HepG2 (cell line): ENCODE data around the gene TMEM190. TPM values are rescaled to one million over a fixed set of nuclear protein-coding genes. Genes with fewer than 3 reads are reported as not detected.

ENCODE experiments used
- ASH2L ChIP-seq: fragments of 300-600, 200-600 bp; sonication (generic); IDR thresholded peaks from 2 replicates; pipeline ENCODE4 v1.7.0; 2017; ENCODE audit warnings: low read depth, mild to moderate bottlenecking, moderate library complexity, mixed read lengths, low read length; ENCODE audit not compliant: insufficient read length
- EP300 ChIP-seq, 3 experiments: sonication (generic) in 1 of 3; formaldehyde crosslinking in 1 of 3; IDR thresholded peaks; 2 replicates each; pipeline versions ENCODE4 v1.5.1 to v1.6.1; 2011 to 2020; ENCODE audit warnings: low read depth in 2 of 3, low read length in 2 of 3, borderline replicate concordance in 1 of 3, improper control_type of control experiment in 1 of 3, mild to moderate bottlenecking in 1 of 3, missing genetic modification reagents in 1 of 3, moderate library complexity in 1 of 3
- FOXJ3 ChIP-seq: sonication (generic); formaldehyde crosslinking; IDR thresholded peaks from 2 replicates; pipeline ENCODE4 v1.4.0; 2020; ENCODE audit warnings: missing genetic modification reagents, mild to moderate bottlenecking, borderline replicate concordance
- FOXO1 ChIP-seq: sonication (generic); formaldehyde crosslinking; IDR thresholded peaks from 2 replicates; pipeline ENCODE4 v1.4.0; 2020; ENCODE audit warnings: missing genetic modification reagents
- HMGA1 ChIP-seq: sonication (generic); formaldehyde crosslinking; conservative IDR thresholded peaks from 2 replicates; pipeline ENCODE4 v1.4.0; 2020; ENCODE audit warnings: missing genetic modification reagents
- IKZF1 ChIP-seq: fragments of 450-650 bp; IDR thresholded peaks from 2 replicates; pipeline ENCODE4 v1.7.1; 2016
- KAT8 ChIP-seq: IDR thresholded peaks from 2 replicates; pipeline ENCODE4 v1.6.1; 2016; ENCODE audit warnings: missing genetic modification reagents, missing compliant biosample characterization
- MYC ChIP-seq: sonication (generic); formaldehyde crosslinking; IDR thresholded peaks from 2 replicates; pipeline ENCODE4 v1.9.0; 2021; ENCODE audit warnings: missing genetic modification reagents, borderline replicate concordance
- NFKBIZ ChIP-seq: IDR thresholded peaks from 2 replicates; pipeline ENCODE4 v1.6.1; 2018; ENCODE audit warnings: missing genetic modification reagents, missing compliant biosample characterization
- PAX8 ChIP-seq: sonication (generic); formaldehyde crosslinking; IDR thresholded peaks from 2 replicates; pipeline ENCODE4 v1.8.0; 2022; ENCODE audit warnings: mild to moderate bottlenecking, missing genetic modification reagents, borderline replicate concordance
- PITX1 ChIP-seq: sonication (generic); formaldehyde crosslinking; IDR thresholded peaks from 2 replicates; pipeline ENCODE4 v1.5.1; 2020; ENCODE audit warnings: mild to moderate bottlenecking, missing genetic modification reagents
- PRPF4 ChIP-seq: fragments of 200-400 bp; formaldehyde crosslinking; IDR thresholded peaks from 2 replicates; pipeline ENCODE4 v1.6.1; 2016; ENCODE audit warnings: low read length, low read depth; ENCODE audit not compliant: poor library complexity, severe bottlenecking
- RORA ChIP-seq: sonication (generic); formaldehyde crosslinking; IDR thresholded peaks from 2 replicates; pipeline ENCODE4 v1.5.0; 2020; ENCODE audit warnings: mild to moderate bottlenecking, missing genetic modification reagents, moderate library complexity
- SMARCC2 ChIP-seq: fragments of 450-650 bp; IDR thresholded peaks from 2 replicates; pipeline ENCODE4 v1.6.1; 2017; ENCODE audit warnings: antibody characterized with exemption, mild to moderate bottlenecking
- SRY ChIP-seq: sonication (generic); formaldehyde crosslinking; IDR thresholded peaks from 2 replicates; pipeline ENCODE4 v1.8.0; 2022; ENCODE audit warnings: mild to moderate bottlenecking, missing genetic modification reagents
- U2AF2 ChIP-seq: fragments of 200-400 bp; formaldehyde crosslinking; IDR thresholded peaks from 2 replicates; pipeline ENCODE4 v1.6.1; 2017; ENCODE audit warnings: low read depth, mild to moderate bottlenecking, low read length
- XBP1 ChIP-seq: sonication (generic); formaldehyde crosslinking; IDR thresholded peaks from 2 replicates; pipeline ENCODE4 v1.5.0; 2020; ENCODE audit warnings: missing genetic modification reagents
- ZNF121 ChIP-seq: sonication (generic); formaldehyde crosslinking; IDR thresholded peaks from 2 replicates; pipeline ENCODE4 v1.5.0; 2020; ENCODE audit warnings: mild to moderate bottlenecking, missing genetic modification reagents
- ZNF34 ChIP-seq: sonication (generic); formaldehyde crosslinking; IDR thresholded peaks from 2 replicates; pipeline ENCODE4 v1.4.0; 2020; ENCODE audit warnings: mild to moderate bottlenecking, missing genetic modification reagents, borderline replicate concordance
- ZNF558 ChIP-seq: sonication (generic); formaldehyde crosslinking; IDR thresholded peaks from 2 replicates; pipeline ENCODE4 v1.9.0; 2022; ENCODE audit warnings: mild to moderate bottlenecking, missing genetic modification reagents, borderline replicate concordance
- ZNF563 ChIP-seq: sonication (generic); formaldehyde crosslinking; IDR thresholded peaks from 2 replicates; pipeline ENCODE4 v1.8.0; 2022; ENCODE audit warnings: mild to moderate bottlenecking, moderate library complexity, missing genetic modification reagents
- ZNF615 ChIP-seq: sonication (generic); formaldehyde crosslinking; IDR thresholded peaks from 2 replicates; pipeline ENCODE4 v1.5.0; 2020; ENCODE audit warnings: mild to moderate bottlenecking, missing genetic modification reagents, borderline replicate concordance
- ZNF672 ChIP-seq: sonication (generic); formaldehyde crosslinking; IDR thresholded peaks from 2 replicates; pipeline ENCODE4 v1.8.1; 2022; ENCODE audit warnings: missing genetic modification reagents
- polyA plus RNA-seq, 8 experiments: library from polyadenylated mRNA; depleted of rRNA in 3 of 8; stranded (reverse) in 7 of 8; unstranded in 1 of 8; fragments of >200 nt; fragmentation: Illumina TruSeq in 4 of 8; extraction: Trizol in 4 of 8; gene quantifications; 2 replicates each; pipeline versions ENCODE4 v1.2.1 to v1.2.3, GENCODE V29; 2011 to 2016; ENCODE audit warnings: low read depth in 4 of 8, missing spikeins in 1 of 8, mixed read lengths in 1 of 8; ENCODE audit not compliant: insufficient read depth in 1 of 8
- total RNA-seq, 5 experiments: library from RNA; depleted of rRNA; stranded (reverse); fragments of >200 nt; fragmentation: Illumina TruSeq; extraction: Trizol; gene quantifications; 2 replicates each; pipeline ENCODE4 v1.2.3, GENCODE V29; 2016; ENCODE audit warnings: low read depth in 1 of 5
- TF ChIP-seq, protein P1 (sequence below): sonication (generic); formaldehyde crosslinking; IDR thresholded peaks from 2 replicates; pipeline ENCODE4 v1.5.1; 2020; ENCODE audit warnings: mild to moderate bottlenecking, missing genetic modification reagents
- TF ChIP-seq, protein P2 (sequence below): sonication (generic); formaldehyde crosslinking; IDR thresholded peaks from 2 replicates; pipeline ENCODE4 v1.4.0; 2020; ENCODE audit warnings: missing genetic modification reagents
- TF ChIP-seq, protein P3 (sequence below): IDR thresholded peaks from 2 replicates; pipeline ENCODE4 v1.6.1; 2018; ENCODE audit warnings: missing genetic modification reagents

TMEM190 gene
- total and polyA plus RNA-seq, 2 of the 13 experiments (the other 11 are each of a cell fraction or from before 2014, with no cell fraction given), result 0.35 to 0.83 TPM

DNA sequence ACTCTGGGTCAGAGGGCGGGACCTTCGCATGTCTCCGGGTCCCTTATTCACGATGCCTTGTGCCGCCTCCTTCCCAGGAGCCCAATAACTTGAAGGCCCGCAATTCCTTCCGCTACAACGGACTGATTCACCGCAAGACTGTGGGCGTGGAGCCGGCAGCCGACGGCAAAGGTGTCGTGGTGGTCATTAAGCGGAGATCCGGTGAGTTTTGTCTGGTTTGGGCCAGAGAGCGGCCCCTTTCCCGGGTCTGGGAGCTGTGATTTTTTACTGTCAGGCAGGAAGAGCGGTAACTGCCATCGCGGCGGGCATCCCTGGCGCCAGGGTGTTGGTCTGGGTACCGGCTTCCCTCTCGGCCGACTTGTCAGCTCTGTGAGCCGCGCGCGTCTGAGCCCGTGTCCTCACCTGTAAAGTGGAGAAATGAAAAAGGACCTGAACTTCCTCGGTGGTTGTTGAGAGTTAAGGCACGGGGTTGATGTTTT is 9.9 kb downstream of the TMEM190 start (continued):
- TF ChIP-seq, protein P1, sequence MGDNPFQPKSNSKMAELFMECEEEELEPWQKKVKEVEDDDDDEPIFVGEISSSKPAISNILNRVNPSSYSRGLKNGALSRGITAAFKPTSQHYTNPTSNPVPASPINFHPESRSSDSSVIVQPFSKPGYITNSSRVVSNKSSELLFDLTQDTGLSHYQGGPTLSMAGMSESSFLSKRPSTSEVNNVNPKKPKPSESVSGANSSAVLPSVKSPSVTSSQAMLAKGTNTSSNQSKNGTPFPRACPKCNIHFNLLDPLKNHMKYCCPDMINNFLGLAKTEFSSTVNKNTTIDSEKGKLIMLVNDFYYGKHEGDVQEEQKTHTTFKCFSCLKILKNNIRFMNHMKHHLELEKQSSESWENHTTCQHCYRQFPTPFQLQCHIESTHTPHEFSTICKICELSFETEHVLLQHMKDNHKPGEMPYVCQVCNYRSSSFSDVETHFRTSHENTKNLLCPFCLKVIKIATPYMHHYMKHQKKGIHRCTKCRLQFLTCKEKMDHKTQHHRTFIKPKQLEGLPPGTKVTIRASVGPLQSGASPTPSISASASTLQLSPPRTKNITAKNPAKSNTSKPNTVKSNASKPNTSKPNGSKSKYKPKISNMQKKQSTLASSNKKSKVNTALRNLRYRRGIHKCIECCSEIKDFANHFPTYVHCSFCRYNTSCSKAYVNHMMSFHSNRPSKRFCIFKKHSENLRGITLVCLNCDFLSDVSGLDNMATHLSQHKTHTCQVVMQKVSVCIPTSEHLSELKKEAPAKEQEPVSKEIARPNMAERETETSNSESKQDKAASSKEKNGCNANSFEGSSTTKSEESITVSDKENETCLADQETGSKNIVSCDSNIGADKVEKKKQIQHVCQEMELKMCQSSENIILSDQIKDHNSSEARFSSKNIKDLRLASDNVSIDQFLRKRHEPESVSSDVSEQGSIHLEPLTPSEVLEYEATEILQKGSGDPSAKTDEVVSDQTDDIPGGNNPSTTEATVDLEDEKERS (CRISPR knock-in tag), result no peak
- TF ChIP-seq IKZF1 (no peak), NFKBIZ (CRISPR knock-in tag) (no peak), FOXJ3 (no peak), ZNF672 (CRISPR knock-in tag) (0 out of 2 replicates have a peak, but pooled peaks have one; percentile 10), XBP1 (CRISPR knock-in tag) (no peak), KAT8 (CRISPR knock-in tag) (no peak), PRPF4 (no peak), PAX8 (CRISPR knock-in tag) (peak; percentile 38; the same call in 1 of the 2 replicates), U2AF2 (no peak), ZNF121 (CRISPR knock-in tag) (no peak), SMARCC2 (no peak), ZNF558 (CRISPR knock-in tag) (no peak), SRY (no peak), ASH2L (no peak), RORA (CRISPR knock-in tag) (no peak), HMGA1 (CRISPR knock-in tag) (no peak), PITX1 (0 out of 2 replicates have a peak, but pooled peaks have one; percentile 17), FOXO1 (CRISPR knock-in tag) (no peak), ZNF563 (no peak), EP300 (IDR thresholded peaks at IDR 0.05; ENCODE audit: low read depth in 2 of 2, low read length in 2 of 2) (no peak), EP300 (CRISPR knock-in tag; IDR thresholded peaks at IDR 0.05; ENCODE audit: borderline replicate concordance) (no peak), ZNF615 (no peak), ZNF34 (CRISPR knock-in tag) (0 out of 2 replicates have a peak, but pooled peaks have one; percentile 25), MYC (CRISPR knock-in tag) (no peak)
- TF ChIP-seq, protein P2, sequence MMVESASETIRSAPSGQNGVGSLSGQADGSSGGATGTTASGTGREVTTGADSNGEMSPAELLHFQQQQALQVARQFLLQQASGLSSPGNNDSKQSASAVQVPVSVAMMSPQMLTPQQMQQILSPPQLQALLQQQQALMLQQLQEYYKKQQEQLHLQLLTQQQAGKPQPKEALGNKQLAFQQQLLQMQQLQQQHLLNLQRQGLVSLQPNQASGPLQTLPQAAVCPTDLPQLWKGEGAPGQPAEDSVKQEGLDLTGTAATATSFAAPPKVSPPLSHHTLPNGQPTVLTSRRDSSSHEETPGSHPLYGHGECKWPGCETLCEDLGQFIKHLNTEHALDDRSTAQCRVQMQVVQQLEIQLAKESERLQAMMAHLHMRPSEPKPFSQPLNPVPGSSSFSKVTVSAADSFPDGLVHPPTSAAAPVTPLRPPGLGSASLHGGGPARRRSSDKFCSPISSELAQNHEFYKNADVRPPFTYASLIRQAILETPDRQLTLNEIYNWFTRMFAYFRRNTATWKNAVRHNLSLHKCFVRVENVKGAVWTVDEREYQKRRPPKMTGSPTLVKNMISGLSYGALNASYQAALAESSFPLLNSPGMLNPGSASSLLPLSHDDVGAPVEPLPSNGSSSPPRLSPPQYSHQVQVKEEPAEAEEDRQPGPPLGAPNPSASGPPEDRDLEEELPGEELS (CRISPR knock-in tag), result no peak
- TF ChIP-seq, protein P3, sequence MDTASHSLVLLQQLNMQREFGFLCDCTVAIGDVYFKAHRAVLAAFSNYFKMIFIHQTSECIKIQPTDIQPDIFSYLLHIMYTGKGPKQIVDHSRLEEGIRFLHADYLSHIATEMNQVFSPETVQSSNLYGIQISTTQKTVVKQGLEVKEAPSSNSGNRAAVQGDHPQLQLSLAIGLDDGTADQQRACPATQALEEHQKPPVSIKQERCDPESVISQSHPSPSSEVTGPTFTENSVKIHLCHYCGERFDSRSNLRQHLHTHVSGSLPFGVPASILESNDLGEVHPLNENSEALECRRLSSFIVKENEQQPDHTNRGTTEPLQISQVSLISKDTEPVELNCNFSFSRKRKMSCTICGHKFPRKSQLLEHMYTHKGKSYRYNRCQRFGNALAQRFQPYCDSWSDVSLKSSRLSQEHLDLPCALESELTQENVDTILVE (CRISPR knock-in tag), result no peak
